Spleen (tissue), 7 donors: ENCODE measurements around the gene MPP3.

ENCODE experiments used
- POLR2A ChIP-seq, 3 donors: fragments of 450-650 bp; IDR thresholded peaks; one replicate each; pipeline ENCODE4 v1.5.1; 2017; ENCODE audit warnings: antibody characterized with exemption in 3 of 3, mild to moderate bottlenecking in 1 of 3
- POLR2AphosphoS5 ChIP-seq, 3 donors: sonication (generic); formaldehyde crosslinking; IDR thresholded peaks; one replicate each; pipeline ENCODE4 v1.5.1; 2017; ENCODE audit warnings: antibody characterized with exemption in 3 of 3
- TF ChIP-seq, protein P1 (sequence below), 11 experiments: fragments of 200-600 bp in 7 of 11; fragments of 450-650 bp in 4 of 11; sonication (generic) in 4 of 11; IDR thresholded peaks in 8 of 11; conservative IDR thresholded peaks in 3 of 11; 1 replicate in 7 of 11; 2 replicates in 4 of 11; pipeline versions ENCODE4 v1.4.0 to v1.8.0; 2016 to 2021; ENCODE audit warnings: antibody characterized with exemption in 11 of 11, inconsistent platforms in 4 of 11, mild to moderate bottlenecking in 1 of 11
- donor health status: DM: no; HTN: no; CAD: no; lungs with moderate emphysema.
- donor health status: DM: no; HTN: no; CAD: no.
- donor health status: DM: no; HTN: no; CAD: no.

DNA sequence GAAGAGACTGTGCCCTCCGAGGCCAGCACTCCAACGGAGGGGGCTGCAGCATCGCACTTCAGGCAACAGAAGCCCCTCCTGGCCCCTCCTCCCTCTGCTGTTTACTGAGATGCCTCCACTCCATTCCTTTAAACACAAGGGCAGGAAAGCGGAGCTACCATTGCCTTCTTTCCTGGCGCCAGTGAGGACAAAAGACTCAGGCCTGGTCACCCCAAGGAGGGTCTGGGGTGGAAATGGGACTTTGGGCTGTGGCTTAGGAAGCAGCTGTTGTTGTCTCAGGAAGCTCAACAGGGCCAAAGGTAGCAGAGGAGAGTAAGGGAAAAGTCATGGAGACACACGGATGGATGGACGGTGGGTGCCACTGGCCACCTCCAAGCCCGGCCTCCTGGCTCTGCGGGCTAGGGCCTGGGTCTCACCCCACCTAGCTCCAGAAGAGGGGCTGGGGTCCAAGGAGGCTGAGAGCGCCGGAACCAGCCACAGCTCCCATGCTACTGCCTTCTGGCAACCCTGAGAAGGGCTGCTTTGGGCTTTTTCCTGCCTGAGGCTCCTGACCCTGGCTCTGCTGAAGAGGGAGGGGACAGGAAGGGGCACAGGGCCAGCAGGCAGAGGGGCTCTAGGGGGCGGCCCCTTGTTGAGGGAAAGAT is 25.1 kb upstream of the MPP3 start:
- TF ChIP-seq, protein P1, sequence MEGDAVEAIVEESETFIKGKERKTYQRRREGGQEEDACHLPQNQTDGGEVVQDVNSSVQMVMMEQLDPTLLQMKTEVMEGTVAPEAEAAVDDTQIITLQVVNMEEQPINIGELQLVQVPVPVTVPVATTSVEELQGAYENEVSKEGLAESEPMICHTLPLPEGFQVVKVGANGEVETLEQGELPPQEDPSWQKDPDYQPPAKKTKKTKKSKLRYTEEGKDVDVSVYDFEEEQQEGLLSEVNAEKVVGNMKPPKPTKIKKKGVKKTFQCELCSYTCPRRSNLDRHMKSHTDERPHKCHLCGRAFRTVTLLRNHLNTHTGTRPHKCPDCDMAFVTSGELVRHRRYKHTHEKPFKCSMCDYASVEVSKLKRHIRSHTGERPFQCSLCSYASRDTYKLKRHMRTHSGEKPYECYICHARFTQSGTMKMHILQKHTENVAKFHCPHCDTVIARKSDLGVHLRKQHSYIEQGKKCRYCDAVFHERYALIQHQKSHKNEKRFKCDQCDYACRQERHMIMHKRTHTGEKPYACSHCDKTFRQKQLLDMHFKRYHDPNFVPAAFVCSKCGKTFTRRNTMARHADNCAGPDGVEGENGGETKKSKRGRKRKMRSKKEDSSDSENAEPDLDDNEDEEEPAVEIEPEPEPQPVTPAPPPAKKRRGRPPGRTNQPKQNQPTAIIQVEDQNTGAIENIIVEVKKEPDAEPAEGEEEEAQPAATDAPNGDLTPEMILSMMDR (IDR thresholded peaks at IDR 0.05 in 8 of 11, conservative IDR thresholded peaks at IDR 0.05 in 3 of 11), result no peak
- TF ChIP-seq POLR2A (IDR thresholded peaks at IDR 0.05), result no peak
- peak in 1 of 3 donors; percentile 31 for TF ChIP-seq POLR2AphosphoS5 (IDR thresholded peaks at IDR 0.05)
